Glutamatergic neuron (in vitro differentiated cells): ENCODE data around the gene NRIP2. TPM values are rescaled to one million over a fixed set of nuclear protein-coding genes. Genes with fewer than 3 reads are reported as not detected.

ENCODE experiments used
- DNase-seq: peaks from one replicate; pipeline ENCODE4 v3.0.0; 2022
- H3K27ac Mint-ChIP-seq: one replicate; pipeline ENCODE4 v1.8.0; 2020; ENCODE audit warnings: mild to moderate bottlenecking, mixed read lengths, inconsistent platforms; ENCODE audit not compliant: unreplicated experiment
- H3K27me3 Mint-ChIP-seq: one replicate; pipeline ENCODE4 v1.8.0; 2020; ENCODE audit warnings: mild to moderate bottlenecking, moderate library complexity, mixed read lengths, inconsistent platforms; ENCODE audit not compliant: unreplicated experiment
- H3K36me3 Mint-ChIP-seq: one replicate; pipeline ENCODE4 v1.8.0; 2020; ENCODE audit warnings: mild to moderate bottlenecking, mixed read lengths, inconsistent platforms; ENCODE audit not compliant: unreplicated experiment
- H3K4me1 Mint-ChIP-seq: one replicate; pipeline ENCODE4 v1.8.0; 2020; ENCODE audit warnings: mild to moderate bottlenecking, low read depth, mixed read lengths, inconsistent platforms; ENCODE audit not compliant: unreplicated experiment
- H3K4me3 Mint-ChIP-seq: one replicate; pipeline ENCODE4 v1.8.0; 2020; ENCODE audit warnings: mild to moderate bottlenecking, mixed read lengths, inconsistent platforms; ENCODE audit not compliant: unreplicated experiment
- H3K9me3 Mint-ChIP-seq: one replicate; pipeline ENCODE4 v1.8.0; 2020; ENCODE audit warnings: mild to moderate bottlenecking, moderate library complexity, mixed read lengths, inconsistent platforms; ENCODE audit not compliant: unreplicated experiment
- total RNA-seq: library from RNA; stranded (reverse); fragmentation: NEBNext Ultra II Directional; extraction: Animal tissue kit (Norgen Biotek cat#: 25700); gene quantifications from one replicate; pipeline ENCODE4 v1.2.1, GENCODE V29; 2021; ENCODE audit not compliant: unreplicated experiment
- TF ChIP-seq, protein P1 (sequence below): fragments of 200-600 bp; sonication (generic); IDR thresholded peaks from one replicate; pipeline ENCODE4 v1.5.0; 2021; ENCODE audit not compliant: partially characterized antibody, unreplicated experiment

Gene NRIP2
- total RNA-seq, 1 donor from 2014 or later: not detected

- peak overlapping the region; percentile 84 for H3K27ac Mint-ChIP-seq
- peaks cover 6% of the 10 kb centered on the region for H3K4me1 Mint-ChIP-seq
- no peaks in the 10 kb centered on the region for H3K36me3 Mint-ChIP-seq
- peaks cover 6% of the 10 kb centered on the region for H3K27me3 Mint-ChIP-seq
- peak; percentile 80 for DNase-seq
- H3K9me3 Mint-ChIP-seq: peaks cover 6% of the 10 kb centered on the region
- TF ChIP-seq, protein P1, sequence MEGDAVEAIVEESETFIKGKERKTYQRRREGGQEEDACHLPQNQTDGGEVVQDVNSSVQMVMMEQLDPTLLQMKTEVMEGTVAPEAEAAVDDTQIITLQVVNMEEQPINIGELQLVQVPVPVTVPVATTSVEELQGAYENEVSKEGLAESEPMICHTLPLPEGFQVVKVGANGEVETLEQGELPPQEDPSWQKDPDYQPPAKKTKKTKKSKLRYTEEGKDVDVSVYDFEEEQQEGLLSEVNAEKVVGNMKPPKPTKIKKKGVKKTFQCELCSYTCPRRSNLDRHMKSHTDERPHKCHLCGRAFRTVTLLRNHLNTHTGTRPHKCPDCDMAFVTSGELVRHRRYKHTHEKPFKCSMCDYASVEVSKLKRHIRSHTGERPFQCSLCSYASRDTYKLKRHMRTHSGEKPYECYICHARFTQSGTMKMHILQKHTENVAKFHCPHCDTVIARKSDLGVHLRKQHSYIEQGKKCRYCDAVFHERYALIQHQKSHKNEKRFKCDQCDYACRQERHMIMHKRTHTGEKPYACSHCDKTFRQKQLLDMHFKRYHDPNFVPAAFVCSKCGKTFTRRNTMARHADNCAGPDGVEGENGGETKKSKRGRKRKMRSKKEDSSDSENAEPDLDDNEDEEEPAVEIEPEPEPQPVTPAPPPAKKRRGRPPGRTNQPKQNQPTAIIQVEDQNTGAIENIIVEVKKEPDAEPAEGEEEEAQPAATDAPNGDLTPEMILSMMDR: no peak
- H3K4me3 Mint-ChIP-seq: peak overlapping the region; percentile 94
Measured at GRCh38 chr12:2795291-2796186, 39.3 kb downstream of the NRIP2 start.

DNA sequence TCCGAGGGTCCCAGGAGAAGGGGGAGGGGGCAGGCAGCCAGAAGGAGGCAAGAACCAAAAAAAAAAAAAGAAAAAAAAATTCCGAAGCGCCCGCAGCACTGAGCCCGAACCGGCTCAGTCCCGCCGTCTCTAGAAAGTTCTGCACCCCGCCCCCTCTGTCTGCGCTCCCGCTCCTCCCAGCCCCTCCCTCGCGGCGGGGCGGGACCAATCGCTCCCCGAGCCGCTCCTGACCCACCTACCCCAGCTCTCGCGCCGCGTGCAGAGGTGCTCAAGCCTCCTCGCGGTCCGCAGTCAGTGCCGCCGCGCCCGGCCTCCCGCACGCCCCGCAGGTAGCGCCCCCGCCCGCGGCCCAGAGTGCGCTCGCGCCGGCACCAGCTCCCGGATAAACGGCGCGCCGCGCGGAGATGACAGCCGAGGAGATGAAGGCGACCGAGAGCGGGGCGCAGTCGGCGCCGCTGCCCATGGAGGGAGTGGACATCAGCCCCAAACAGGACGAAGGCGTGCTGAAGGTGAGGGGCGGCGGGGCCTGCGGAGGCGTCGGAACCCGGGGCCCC is 40.0 kb downstream of the NRIP2 start, which contains the start of gene FKBP4:
Gene FKBP4, plus strand, starts transcription at position 235 of the 554 bp plus-strand sequence. Its CDS starts 170 bp downstream, at position 405.
- peaks cover 6% of the 10 kb centered on the region for H3K4me1 Mint-ChIP-seq
- H3K4me3 Mint-ChIP-seq: peak within 1 kb of the TSS; percentile 94
- TF ChIP-seq, protein P1: no peak
- H3K9me3 Mint-ChIP-seq: peaks cover 6% of the 10 kb centered on the region
- H3K27me3 Mint-ChIP-seq: peaks cover 6% of the 10 kb centered on the region
- peak; percentile 87 for DNase-seq
- H3K36me3 Mint-ChIP-seq: no peaks in the 10 kb centered on the region
- peak within 1 kb of the TSS; percentile 22 for H3K27ac Mint-ChIP-seq

DNA sequence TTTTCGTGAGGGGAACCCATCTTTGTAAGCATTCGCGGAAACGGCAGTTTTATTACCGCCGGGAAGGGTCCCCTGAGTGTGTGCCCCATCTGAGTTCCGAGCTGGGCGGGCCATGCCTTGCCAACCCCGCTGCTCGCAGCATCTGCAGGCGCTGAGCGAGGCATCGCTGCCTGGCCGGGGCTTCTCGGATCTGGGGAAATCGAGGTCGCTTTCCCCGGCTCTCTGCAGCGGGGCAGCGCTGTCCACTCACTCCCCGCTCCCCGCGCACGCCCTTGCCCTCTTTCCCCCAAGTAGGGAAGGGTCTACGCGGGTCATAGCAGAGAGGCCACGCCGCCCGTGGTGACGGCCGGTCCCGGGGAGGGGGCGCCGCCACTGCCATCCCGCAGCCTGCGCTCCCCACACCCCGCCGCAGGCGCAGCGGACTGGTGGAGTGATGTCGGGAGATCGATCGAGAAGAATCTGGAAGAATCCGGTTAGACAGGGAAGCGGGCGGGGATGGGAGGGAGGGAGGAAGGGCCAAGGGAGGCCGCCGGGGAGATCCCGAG is 40.6 kb downstream of the NRIP2 start:
- peaks cover 6% of the 10 kb centered on the region for H3K27me3 Mint-ChIP-seq
- peak overlapping the region; percentile 22 for H3K27ac Mint-ChIP-seq
- H3K9me3 Mint-ChIP-seq: peaks cover 6% of the 10 kb centered on the region
- H3K4me3 Mint-ChIP-seq: peak overlapping the region; percentile 78
- DNase-seq: no peak
- H3K36me3 Mint-ChIP-seq: no peaks in the 10 kb centered on the region
- TF ChIP-seq, protein P1: no peak
- peaks cover 6% of the 10 kb centered on the region for H3K4me1 Mint-ChIP-seq

DNA sequence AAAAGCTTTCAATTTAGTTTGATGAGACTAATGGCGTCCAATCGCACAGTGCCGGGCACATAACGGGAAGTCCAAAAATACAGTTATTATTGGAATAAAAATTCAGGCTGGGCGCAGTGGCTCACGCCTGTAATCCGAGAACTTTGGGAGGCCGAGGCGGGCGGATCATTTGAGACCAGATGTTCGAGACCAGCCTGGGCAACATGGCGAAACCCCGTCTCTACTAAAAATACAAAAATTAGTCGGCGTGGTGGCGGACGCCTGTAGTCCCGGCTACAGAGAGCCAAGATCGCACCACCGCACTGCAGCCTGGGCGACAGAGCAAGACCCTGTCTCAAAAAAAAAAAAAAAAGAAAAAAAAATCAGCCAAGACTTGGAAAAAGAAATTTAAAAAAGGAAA is 41.3 kb downstream of the NRIP2 start:
- no peak for DNase-seq
- H3K27me3 Mint-ChIP-seq: peaks cover 6% of the 10 kb centered on the region
- H3K36me3 Mint-ChIP-seq: no peaks in the 10 kb centered on the region
- H3K4me3 Mint-ChIP-seq: peak overlapping the region; percentile 78
- peaks cover 6% of the 10 kb centered on the region for H3K9me3 Mint-ChIP-seq
- peaks cover 6% of the 10 kb centered on the region for H3K4me1 Mint-ChIP-seq
- TF ChIP-seq, protein P1: no peak
- peak overlapping the region; percentile 22 for H3K27ac Mint-ChIP-seq
